ENCODE measurements around the gene KDM4B. TPM values are rescaled to one million over a fixed set of nuclear protein-coding genes. Genes with fewer than 3 reads are reported as not detected.
A peak's percentile ranks its signal among the peaks of the same experiment; 100 is the strongest.

KDM4B gene
- total and polyA plus RNA-seq, 2 of the 8 experiments (the other 6 are each of a cell fraction or from before 2014, with no cell fraction given), result 12.0 to 31.9 TPM

DNA sequence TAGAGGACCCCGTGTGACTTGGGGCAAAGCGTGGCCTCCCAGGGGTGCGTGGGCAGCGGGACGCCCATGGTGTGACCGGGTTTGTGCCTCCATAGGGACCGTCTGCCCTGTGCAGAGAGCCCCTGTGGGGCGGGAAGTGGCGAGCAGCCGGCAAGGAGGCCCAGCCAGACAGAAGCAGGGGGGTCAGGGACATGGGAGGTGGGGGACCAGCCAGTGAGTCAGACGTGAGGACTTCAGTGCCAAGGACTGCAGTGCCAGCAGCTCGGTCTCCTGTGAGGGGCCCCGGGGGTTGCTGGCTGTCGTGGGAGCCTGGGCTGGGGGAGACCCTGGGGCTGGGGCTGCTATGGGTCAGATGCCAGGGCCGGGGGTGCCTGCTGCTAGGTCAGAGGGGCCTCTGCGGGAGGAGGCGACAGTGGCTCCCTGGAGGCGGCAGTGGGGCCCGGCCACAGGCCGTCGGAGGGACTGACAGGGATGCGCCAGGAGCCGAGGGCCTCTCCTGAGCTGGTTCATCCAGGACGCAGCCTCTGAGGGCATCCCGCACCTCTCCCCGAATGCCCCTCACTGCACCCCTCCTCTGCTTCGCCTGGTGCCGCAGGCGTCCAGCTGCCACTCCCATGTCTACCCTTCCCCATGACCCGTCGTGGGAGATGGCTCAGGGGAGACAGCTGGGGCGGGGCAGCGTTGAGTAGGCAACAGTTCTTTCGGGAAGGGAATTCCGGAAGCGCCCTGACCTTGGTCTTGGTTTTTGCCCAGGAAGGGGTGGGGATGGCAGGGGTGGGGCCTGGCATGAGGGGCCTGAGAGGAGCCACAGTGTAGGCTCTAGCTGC is 80.0 kb downstream of the KDM4B start:
- no peak overlapping the region for H3K4ac ChIP-seq (replicated peaks; ENCODE audit: insufficient read length, low read depth, low read length)
- no peaks in the 10 kb centered on the region for H3K79me1 ChIP-seq (ENCODE audit: low read depth, low read length)
- no peak overlapping the region for H4K5ac ChIP-seq (ENCODE audit: insufficient read length, low read depth, low read length)
- H3K27me3 ChIP-seq (replicated peaks in 1 of 4; ENCODE audit: control insufficient read depth in 3 of 4, extremely low read depth in 1 of 4, insufficient read depth in 3 of 4, low read length in 3 of 4), result no peaks in the 10 kb centered on the region
- H2BK5ac ChIP-seq (ENCODE audit: low read depth, low read length), result no peak overlapping the region; the same call in 1 of the 2 replicates
- H3K4me2 ChIP-seq (ENCODE audit: insufficient read depth in 1 of 2, low read depth in 2 of 2, low read length in 2 of 2), result no peak overlapping the region
- peak overlapping the region; percentile 46; the same call in 1 of the 2 replicates for H2BK15ac ChIP-seq (ENCODE audit: low read length)
- no peak overlapping the region for H3K18ac ChIP-seq (ENCODE audit: extremely low read depth, low read length)
- H3K23ac ChIP-seq (ENCODE audit: insufficient read length), result no peak overlapping the region
- peak overlapping the region; percentile 34 for H4K91ac ChIP-seq (replicated peaks; ENCODE audit: insufficient read length, low read length)
- ChIA-PET CTCF (ENCODE audit: partially characterized antibody) (interaction anchor here (0.6 to 8.4 kb wide), 55 partner anchors 10 to 450 kb away, joined by 3 to 97 read pairs (median 4); no protein-coding TSS in a partner anchor), POLR2A (ENCODE audit: partially characterized antibody) (interaction anchor here (1.3 kb wide), 1 partner anchor 90 kb away, joined by 6 read pairs; no protein-coding TSS in a partner anchor)
- peaks cover 2 to 12% of the 10 kb centered on the region in 2 experiments for H4K20me1 ChIP-seq (replicated peaks in 1 of 2; ENCODE audit: control insufficient read depth in 1 of 2, insufficient read depth in 2 of 2, low read length in 2 of 2)
- H2BK20ac ChIP-seq (ENCODE audit: low read length), result no peak overlapping the region
- no peaks in the 10 kb centered on the region for H3K9me3 ChIP-seq (ENCODE audit: insufficient read depth in 2 of 2, low read depth in 1 of 2, low read length in 1 of 2)
- H2BK12ac ChIP-seq (ENCODE audit: low read depth, low read length), result no peak overlapping the region
- DNase-seq (ENCODE audit: low read depth in 1 of 2, low spot score in 2 of 2) (no peak), FAIRE-seq (no peak)
- H2AK5ac ChIP-seq (ENCODE audit: low read depth, low read length), result no peak overlapping the region
- TF ChIP-seq ZNF274 (IDR thresholded peaks at IDR 0.05; ENCODE audit: borderline replicate concordance, extremely low read depth, low read length) (no peak), RXRA (IDR thresholded peaks at IDR 0.05; ENCODE audit: insufficient read depth, low read depth, low read length) (no peak)
- peaks cover 0 to 8% (median 2%) of the 10 kb centered on the region in 4 experiments; a peak in 5 of 7 replicates for H3K4me1 ChIP-seq (replicated peaks in 1 of 4; ENCODE audit: control insufficient read depth in 3 of 4, insufficient read depth in 4 of 4, low read length in 3 of 4)
- 0 out of 4 replicates have a peak, but pooled peaks cover 0 to 2% of the 10 kb centered on the region in 2 experiments for H3K79me2 ChIP-seq (ENCODE audit: control insufficient read depth in 1 of 2, insufficient read depth in 2 of 2, low read length in 2 of 2)
- H2BK120ac ChIP-seq (replicated peaks; ENCODE audit: low read depth, low read length), result no peak overlapping the region
- no peak overlapping the region for H3K4me3 ChIP-seq (ENCODE audit: extremely low read depth in 1 of 4, insufficient read depth in 2 of 4, low read depth in 3 of 4, low read length in 4 of 4)
- H2AFZ ChIP-seq (ENCODE audit: low read length), result no peak overlapping the region
- peaks cover 0 to 3% (median under 1%) of the 10 kb centered on the region in 4 experiments; a peak in 2 of 8 replicates for H3K36me3 ChIP-seq (ENCODE audit: control insufficient read depth in 2 of 4, insufficient read depth in 4 of 4, low read length in 3 of 4)
- WGBS, 2 experiments (ENCODE audit: extremely low coverage in 1 of 2, insufficient coverage in 1 of 2, insufficient read length in 1 of 2, insufficient replicate concordance in 2 of 2, low coverage in 1 of 2, low lambda C conversion rate in 2 of 2, missing lambda C conversion rate in 1 of 2), result 94% methylated on average over 25 of the region's 36 CpGs; no CpG with 5 or more reads in 1 of the 2 experiments
- H3K27ac ChIP-seq (ENCODE audit: low read depth, low read length), result no peak overlapping the region
- H3K56ac ChIP-seq (replicated peaks; ENCODE audit: insufficient read length, low read depth, low read length), result no peak overlapping the region
- H3K14ac ChIP-seq (ENCODE audit: insufficient read length), result no peak overlapping the region
- no peak overlapping the region; a peak in 1 of 7 replicates for H3K9ac ChIP-seq (replicated peaks in 1 of 4; ENCODE audit: extremely low read depth in 1 of 4, low read depth in 3 of 4, low read length in 3 of 4)
- no peak overlapping the region; the same call in 1 of the 2 replicates for H4K8ac ChIP-seq (ENCODE audit: extremely low read depth, insufficient read depth, low read length)
- H3K23me2 ChIP-seq (ENCODE audit: low read depth, low read length), result no peaks in the 10 kb centered on the region
